GM20000 (cell line): Measurements from ENCODE around the gene SYNDIG1.

Experiments used
- DNase-seq: peaks from one replicate; pipeline ENCODE4 v3.0.0; 2012; ENCODE audit warnings: low spot score
- TF ChIP-seq, protein P1 (sequence below): IDR thresholded peaks from 2 replicates; pipeline ENCODE4 v1.5.1; 2012; ENCODE audit warnings: mild to moderate bottlenecking, control low read depth; ENCODE audit errors: extremely low read depth, missing control alignments

The SYNDIG1 gene

DNA sequence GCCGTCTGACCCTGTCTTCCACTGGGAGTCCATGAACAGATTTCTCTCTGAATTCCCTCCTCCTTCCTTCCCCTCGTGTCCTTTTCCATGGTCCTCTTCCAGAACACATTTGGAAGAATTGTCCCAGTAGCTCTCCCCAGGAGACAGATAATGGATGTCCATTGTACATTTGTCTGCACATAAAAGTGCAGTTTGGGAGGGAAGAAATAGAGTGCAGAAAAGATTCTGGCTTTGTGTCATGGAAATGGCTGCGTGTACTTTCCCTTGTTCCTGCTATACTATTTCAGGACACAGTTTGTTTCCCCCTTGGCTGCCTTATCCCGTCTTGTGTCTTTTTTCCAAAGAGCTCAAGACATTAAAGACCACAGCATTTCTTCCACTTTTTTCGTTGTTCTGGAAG lies 127.6 kb downstream of the SYNDIG1 start:
- DNase-seq: no peak
- TF ChIP-seq, protein P1, sequence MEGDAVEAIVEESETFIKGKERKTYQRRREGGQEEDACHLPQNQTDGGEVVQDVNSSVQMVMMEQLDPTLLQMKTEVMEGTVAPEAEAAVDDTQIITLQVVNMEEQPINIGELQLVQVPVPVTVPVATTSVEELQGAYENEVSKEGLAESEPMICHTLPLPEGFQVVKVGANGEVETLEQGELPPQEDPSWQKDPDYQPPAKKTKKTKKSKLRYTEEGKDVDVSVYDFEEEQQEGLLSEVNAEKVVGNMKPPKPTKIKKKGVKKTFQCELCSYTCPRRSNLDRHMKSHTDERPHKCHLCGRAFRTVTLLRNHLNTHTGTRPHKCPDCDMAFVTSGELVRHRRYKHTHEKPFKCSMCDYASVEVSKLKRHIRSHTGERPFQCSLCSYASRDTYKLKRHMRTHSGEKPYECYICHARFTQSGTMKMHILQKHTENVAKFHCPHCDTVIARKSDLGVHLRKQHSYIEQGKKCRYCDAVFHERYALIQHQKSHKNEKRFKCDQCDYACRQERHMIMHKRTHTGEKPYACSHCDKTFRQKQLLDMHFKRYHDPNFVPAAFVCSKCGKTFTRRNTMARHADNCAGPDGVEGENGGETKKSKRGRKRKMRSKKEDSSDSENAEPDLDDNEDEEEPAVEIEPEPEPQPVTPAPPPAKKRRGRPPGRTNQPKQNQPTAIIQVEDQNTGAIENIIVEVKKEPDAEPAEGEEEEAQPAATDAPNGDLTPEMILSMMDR: no peak

DNA sequence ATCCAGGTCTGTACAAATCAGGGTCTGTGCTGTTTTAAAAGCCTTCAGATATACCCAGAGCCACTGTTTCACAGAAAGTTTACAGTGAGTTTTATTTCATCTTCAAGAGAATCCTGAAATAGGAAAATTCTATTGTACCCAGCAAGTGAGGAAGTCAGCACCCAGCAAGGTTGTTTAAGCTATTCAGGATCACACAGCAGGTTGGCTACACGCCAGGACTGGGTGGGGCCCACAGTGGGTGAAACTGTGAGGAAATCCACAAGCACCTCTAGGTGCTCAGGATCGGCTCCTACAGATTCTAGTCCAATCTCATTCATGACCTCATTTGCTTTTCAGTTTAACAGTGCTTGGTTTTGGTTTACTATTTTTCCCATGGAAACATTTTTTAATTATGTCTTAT lies 128.9 kb downstream of the SYNDIG1 start:
- DNase-seq: no peak
- TF ChIP-seq, protein P1: no peak

DNA sequence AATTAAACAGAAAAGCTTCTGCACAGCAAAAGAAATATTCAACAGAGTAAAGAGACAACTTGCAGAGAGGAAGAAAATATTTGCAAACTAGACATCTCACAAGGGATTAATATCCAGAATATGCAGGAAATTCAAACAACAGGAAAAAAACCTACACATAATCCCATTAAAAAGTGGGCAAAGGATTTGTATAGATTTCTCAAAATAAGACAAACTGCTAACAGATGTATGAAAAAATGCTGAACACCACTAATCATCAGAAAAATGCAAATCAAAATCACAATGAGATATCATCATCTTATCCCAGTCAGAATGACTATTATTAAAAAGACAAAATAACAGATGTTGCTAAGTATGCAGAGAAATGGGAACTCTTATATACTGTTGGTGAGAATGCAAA lies 129.6 kb downstream of the SYNDIG1 start:
- TF ChIP-seq, protein P1: no peak
- DNase-seq: no peak

DNA sequence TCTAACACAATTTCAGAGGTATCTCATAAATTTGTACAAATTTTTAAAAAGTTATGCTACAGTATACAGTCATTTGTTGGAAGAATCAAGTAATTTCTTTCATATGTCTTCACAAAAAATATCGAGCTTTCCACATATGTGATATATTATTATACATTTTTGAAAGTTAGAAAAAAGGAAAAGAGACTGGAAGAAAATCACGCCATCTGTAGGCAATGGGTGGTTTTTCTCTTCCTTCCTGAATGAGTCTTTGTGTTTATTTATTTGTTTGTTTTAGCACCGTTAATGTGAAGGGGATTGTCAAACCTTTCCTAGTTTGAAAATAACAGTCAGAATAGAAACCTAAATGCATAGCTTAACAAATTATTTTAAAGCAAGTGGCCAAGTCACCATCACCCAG lies 130.6 kb downstream of the SYNDIG1 start:
- DNase-seq: no peak
- TF ChIP-seq, protein P1: no peak

DNA sequence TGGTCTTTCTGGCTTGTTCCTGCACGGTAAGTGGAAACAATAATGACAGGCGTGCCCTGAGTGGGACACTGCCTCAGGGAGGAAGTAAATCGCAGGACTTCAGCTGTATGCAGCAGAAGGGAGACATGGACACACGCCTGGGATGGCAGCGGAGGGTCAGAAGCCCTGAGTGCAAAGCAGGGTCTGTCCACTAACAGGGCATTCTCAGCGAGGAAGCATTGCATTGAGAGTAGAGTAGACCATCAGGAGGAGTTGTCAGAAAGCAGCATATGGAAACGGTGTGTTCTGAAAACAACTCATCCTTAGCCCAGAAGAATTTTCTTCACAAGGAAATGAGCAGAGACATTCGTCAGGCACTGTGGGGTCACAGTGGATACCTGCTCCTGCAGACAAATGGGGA lies 134.0 kb downstream of the SYNDIG1 start:
- no peak for DNase-seq
- TF ChIP-seq, protein P1: no peak

DNA sequence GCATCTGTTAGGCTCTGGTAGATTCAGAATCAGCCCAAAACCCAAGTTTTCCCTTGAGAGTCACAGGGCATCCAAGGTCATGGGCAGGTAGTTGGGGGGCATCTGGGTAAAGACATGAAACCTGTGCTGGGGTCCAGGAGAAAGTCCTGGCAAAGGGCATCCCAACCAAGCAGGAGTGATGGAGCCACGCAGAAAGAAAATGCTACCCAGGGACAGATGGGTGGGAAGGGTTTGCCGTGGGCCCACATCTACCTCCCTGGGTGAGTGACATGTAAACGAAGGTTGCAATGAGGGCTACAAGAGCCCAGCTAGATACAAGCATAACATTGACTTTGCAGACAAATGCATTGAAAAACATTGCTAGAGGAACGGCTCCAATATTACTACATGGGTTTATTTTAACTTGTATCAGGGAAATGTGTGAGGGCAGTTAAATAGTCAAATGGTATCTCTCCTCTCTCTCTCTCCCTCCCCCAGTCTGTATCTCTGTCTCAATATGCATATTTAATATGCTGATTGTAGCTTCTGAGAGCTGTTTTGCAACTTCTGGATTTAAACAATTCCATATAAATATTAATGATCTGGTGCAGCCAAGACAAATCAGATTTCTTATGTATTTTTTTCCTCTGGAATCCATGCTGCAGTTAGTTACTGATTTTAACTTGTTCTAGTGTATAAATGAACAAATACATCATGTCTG lies 135.7 kb downstream of the SYNDIG1 start:
- DNase-seq: no peak
- TF ChIP-seq, protein P1: no peak

DNA sequence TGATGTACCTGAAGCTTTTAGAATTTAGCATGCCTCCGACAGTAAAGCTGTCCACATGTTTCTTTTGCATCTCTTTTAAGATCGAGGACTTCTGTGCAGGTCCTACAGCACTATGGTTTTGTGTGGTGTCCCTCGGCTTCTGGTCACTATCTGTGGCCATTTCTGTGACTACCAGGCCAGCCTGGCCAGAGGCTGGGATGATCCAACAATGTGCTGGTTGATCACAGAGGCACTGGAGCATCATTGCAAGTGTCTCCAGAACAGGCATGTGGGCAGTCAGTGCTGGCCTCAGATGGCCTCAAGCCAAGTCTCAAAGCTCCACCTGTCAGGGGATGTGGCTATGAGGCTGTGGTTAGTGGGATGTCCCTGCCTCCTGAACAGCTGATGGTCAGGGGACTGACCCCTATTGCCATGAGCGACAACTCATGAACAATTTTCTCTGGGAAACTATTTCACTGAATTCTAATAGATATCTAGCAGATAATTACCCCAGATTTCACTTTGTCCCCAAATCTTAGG lies 136.6 kb downstream of the SYNDIG1 start:
- TF ChIP-seq, protein P1: no peak
- DNase-seq: no peak
